Thyroid gland (tissue), 4 donors: ENCODE measurements around the gene NXN.

Experiments
- CTCF ChIP-seq, 6 experiments: fragments of 200-600 bp in 3 of 6; fragments of 450-650 bp in 3 of 6; sonication (generic) in 3 of 6; IDR thresholded peaks; one replicate each; pipeline ENCODE4 v1.5.1; 2016 to 2019; ENCODE audit warnings: antibody characterized with exemption in 6 of 6, mild to moderate bottlenecking in 2 of 6, inconsistent platforms in 1 of 6, moderate library complexity in 1 of 6
- POLR2A ChIP-seq, 2 donors: fragments of 450-650 bp; IDR thresholded peaks; one replicate each; pipeline ENCODE4 v1.6.1; 2017; ENCODE audit warnings: antibody characterized with exemption in 2 of 2, mild to moderate bottlenecking in 2 of 2, moderate library complexity in 1 of 2

- TF ChIP-seq CTCF (IDR thresholded peaks at IDR 0.05) (no peak), POLR2A (IDR thresholded peaks at IDR 0.05) (no peak)
These were observed 141.1 kb downstream of the NXN start for GRCh38 chr17:838486-838885.
